GM12891 (cell line): ENCODE measurements around the gene SERPINA9.
"Not testable (repeated sequence)": the region's sequence is repeated elsewhere in the genome, so short reads cannot be mapped to it uniquely, and the experiment has no call there.

Experiments
- DNase-seq: peaks from one replicate; pipeline ENCODE4 v3.0.0; 2011; ENCODE audit warnings: low spot score; ENCODE audit not compliant: insufficient read length
- FAIRE-seq: peaks from 2 replicates; lab custom pipeline; 2011; peaks lifted over from hg19 to GRCh38; lab: Jason Lieb, UNC
- PAX5 ChIP-seq: IDR thresholded peaks from 2 replicates; pipeline ENCODE4 v1.6.1; 2011; ENCODE audit warnings: low read length, moderate library complexity, mild to moderate bottlenecking; ENCODE audit not compliant: insufficient read depth, severe bottlenecking
- POLR2A ChIP-seq: IDR thresholded peaks from 2 replicates; pipeline ENCODE4 v1.6.1; 2011; ENCODE audit warnings: low read depth, low read length, control low read depth
- POLR2AphosphoS5 ChIP-seq: IDR thresholded peaks from 2 replicates; pipeline ENCODE4 v1.6.1; 2011; ENCODE audit warnings: low read depth, low read length, control low read depth
- POU2F2 ChIP-seq: IDR thresholded peaks from 2 replicates; pipeline ENCODE4 v1.6.1; 2011; ENCODE audit warnings: low read depth, mild to moderate bottlenecking, control low read depth, low read length, moderate library complexity
- SPI1 ChIP-seq: IDR thresholded peaks from 2 replicates; pipeline ENCODE4 v1.6.1; 2011; ENCODE audit warnings: low read depth, low read length, control low read depth
- TAF1 ChIP-seq: IDR thresholded peaks from 2 replicates; pipeline ENCODE4 v1.6.1; 2011; ENCODE audit warnings: low read depth, low read length, control low read depth

The SERPINA9 gene

DNA sequence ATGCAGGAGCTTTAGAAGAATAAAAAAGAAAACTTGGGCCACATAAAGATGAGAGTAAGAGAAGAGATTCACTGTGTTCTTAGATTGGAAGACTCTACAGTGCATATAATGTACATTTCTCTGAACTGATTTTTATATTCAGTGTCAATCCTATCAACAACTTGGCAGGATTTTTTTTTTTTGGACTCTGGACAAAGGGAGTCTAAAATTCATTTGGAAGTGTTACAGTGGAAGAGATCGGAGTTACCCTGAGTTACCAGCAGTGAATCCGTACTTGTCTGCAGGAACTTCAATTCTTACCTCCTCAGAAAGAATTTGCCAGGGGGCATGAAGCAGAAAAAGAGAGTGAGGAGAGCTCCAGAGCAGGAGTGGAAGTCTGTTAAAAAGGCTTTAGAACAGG is 47.4 kb downstream of the SERPINA9 start:
- no peak for DNase-seq
- no peak for FAIRE-seq
- no peak for TF ChIP-seq POLR2AphosphoS5
- no peak for TF ChIP-seq POU2F2
- no peak for TF ChIP-seq PAX5
- no peak for TF ChIP-seq POLR2A
- no peak for TF ChIP-seq TAF1

- FAIRE-seq (no peak), DNase-seq (no peak)
- no peak for TF ChIP-seq SPI1
- TF ChIP-seq POLR2AphosphoS5 = no peak
- TF ChIP-seq TAF1 = no peak
- no peak for TF ChIP-seq PAX5
Observed at GRCh38 chr14:94427016-94427613, 48.9 kb downstream of the SERPINA9 start.

- FAIRE-seq (no peak), DNase-seq (no peak)
- TF ChIP-seq PAX5 (no peak), TAF1 (no peak), SPI1 (no peak), POLR2AphosphoS5 (no peak), POU2F2 (no peak), POLR2A (no peak)
Observed at GRCh38 chr14:94426526-94426925, 49.5 kb downstream of the SERPINA9 start.

DNA sequence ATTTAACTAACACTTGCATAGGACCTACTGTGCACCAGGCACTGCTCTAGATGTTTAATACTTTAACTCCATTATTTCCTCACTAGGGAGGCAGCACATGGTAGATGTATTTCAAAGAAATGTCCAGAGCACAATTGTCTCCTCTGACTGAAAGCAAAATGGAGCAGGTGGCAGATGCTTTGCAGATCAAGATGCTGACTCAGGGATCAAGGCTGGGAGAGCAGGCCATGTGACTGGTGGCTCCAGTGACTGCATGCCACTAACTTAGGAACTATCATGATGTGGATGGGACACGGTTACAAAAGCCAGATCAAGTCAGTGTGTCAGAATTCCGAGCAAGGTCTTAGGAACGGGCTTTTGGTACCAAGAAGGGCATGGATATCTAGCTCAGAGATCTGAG is 51.6 kb downstream of the SERPINA9 start:
- no peak for TF ChIP-seq TAF1
- TF ChIP-seq SPI1 = no peak
- no peak for DNase-seq
- no peak for FAIRE-seq

DNA sequence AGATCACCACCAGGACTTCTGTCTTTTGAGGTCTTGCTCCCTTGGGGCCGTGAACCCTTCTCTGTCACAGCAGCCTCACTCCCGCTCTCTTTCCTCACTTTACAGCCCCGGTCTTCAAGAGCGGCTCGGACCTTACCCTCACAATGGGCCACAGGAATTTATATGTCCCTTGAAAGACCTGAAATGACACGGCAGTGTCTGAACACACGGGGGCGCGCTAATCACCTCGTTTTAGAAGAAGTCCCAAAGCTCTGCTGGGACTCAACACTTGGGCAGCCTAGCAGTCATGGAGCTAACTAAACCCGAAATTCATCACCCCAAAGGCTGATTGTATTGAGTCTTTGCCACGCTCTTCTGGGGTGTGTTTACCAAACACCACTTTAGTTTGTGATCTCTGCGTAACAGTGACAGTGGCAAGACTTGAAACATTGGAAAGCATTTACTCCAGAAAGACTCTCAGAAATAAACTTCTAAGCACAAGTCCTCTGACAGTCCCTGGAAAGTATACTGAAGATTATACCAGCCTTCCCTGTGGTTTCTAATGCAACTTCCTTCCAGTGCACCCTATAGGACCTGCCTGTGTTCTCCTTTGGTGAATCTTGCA is 52.4 kb downstream of the SERPINA9 start:
- no peak for TF ChIP-seq PAX5
- no peak for TF ChIP-seq POLR2A
- TF ChIP-seq SPI1 = no peak
- TF ChIP-seq POU2F2 = no peak
- TF ChIP-seq POLR2AphosphoS5 = no peak
- TF ChIP-seq TAF1 = no peak
- DNase-seq = peak; percentile 32
- FAIRE-seq = peak; percentile 50

GRCh38 chr14:94421316-94421715 is 54.7 kb downstream of the SERPINA9 start:
- FAIRE-seq (no peak), DNase-seq (no peak)
- TF ChIP-seq POLR2A = no peak
- no peak for TF ChIP-seq TAF1
- no peak for TF ChIP-seq POLR2AphosphoS5
- TF ChIP-seq SPI1 = no peak
- no peak for TF ChIP-seq POU2F2
- no peak for TF ChIP-seq PAX5

DNA sequence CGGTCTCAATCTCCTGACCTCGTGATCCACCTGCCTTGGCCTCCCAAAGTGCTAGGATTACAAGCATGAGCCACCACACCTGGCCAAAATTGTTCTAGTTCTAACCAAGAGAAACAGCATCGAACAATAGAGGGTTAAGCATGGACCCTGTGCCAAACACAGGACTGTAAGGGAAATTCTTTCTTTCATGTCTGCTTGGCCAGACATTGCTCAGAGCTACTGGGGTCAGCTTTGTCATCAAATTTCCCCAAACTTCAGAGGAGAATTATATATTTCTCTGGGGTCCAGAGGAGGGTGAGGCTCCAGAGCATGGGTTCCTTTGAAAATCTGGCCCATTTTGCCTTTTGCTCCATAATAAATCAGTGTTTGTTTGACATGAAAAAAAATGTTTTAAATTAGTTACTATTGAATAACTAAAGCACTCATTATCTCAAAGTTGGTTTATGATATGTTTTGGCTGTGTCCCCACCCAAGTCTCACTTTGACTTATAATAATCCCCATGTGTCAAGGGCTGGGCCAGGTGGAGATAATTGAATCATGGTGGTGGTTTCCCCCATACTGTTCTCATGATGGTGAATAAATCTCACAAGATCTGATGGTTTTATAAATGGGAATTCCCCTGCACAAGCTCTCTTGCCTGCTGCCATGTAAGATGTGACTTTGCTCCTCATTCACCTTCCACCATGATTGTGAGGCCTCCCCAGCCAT is 58.3 kb downstream of the SERPINA9 start:
- DNase-seq, FAIRE-seq: not testable (repeated sequence)
